HepG2 (cell line): ENCODE results near the gene CLIC1. TPM values are rescaled to one million over a fixed set of nuclear protein-coding genes. Genes with fewer than 3 reads are reported as not detected.

Experiments used
- AHR ChIP-seq: IDR thresholded peaks from 2 replicates; pipeline ENCODE4 v1.6.1; 2018; ENCODE audit warnings: missing genetic modification reagents, missing compliant biosample characterization
- CTCF ChIP-seq: sonication (generic); formaldehyde crosslinking; IDR thresholded peaks from 2 replicates; pipeline ENCODE4 v1.5.0; 2020; ENCODE audit warnings: mild to moderate bottlenecking, missing genetic modification reagents, moderate library complexity
- FIP1L1 ChIP-seq: fragments of 200-400 bp; formaldehyde crosslinking; IDR thresholded peaks from 2 replicates; pipeline ENCODE4 v1.6.1; 2018; ENCODE audit warnings: low read depth, mild to moderate bottlenecking, low read length, moderate library complexity, borderline replicate concordance; ENCODE audit not compliant: insufficient read depth
- HES4 ChIP-seq: sonication (generic); formaldehyde crosslinking; IDR thresholded peaks from 2 replicates; pipeline ENCODE4 v1.9.0; 2021; ENCODE audit warnings: mild to moderate bottlenecking, missing genetic modification reagents, borderline replicate concordance
- HMGA1 ChIP-seq: sonication (generic); formaldehyde crosslinking; conservative IDR thresholded peaks from 2 replicates; pipeline ENCODE4 v1.4.0; 2020; ENCODE audit warnings: missing genetic modification reagents
- HNRNPL ChIP-seq: fragments of 200-400 bp; formaldehyde crosslinking; IDR thresholded peaks from 2 replicates; pipeline ENCODE4 v1.6.1; 2017; ENCODE audit warnings: mild to moderate bottlenecking, low read depth, low read length
- HOXA9 ChIP-seq: sonication (generic); formaldehyde crosslinking; IDR thresholded peaks from 2 replicates; pipeline ENCODE4 v1.8.1; 2022; ENCODE audit warnings: missing genetic modification reagents, mild to moderate bottlenecking, moderate library complexity, borderline replicate concordance
- KDM2A ChIP-seq: sonication (generic); formaldehyde crosslinking; IDR thresholded peaks from 2 replicates; pipeline ENCODE4 v1.4.0; 2020; ENCODE audit warnings: low read depth, missing genetic modification reagents, borderline replicate concordance
- NFKBIZ ChIP-seq: IDR thresholded peaks from 2 replicates; pipeline ENCODE4 v1.6.1; 2018; ENCODE audit warnings: missing genetic modification reagents, missing compliant biosample characterization
- NR2F2 ChIP-seq: IDR thresholded peaks from 2 replicates; pipeline ENCODE4 v1.6.1; 2012; ENCODE audit warnings: low read depth, inconsistent platforms, borderline replicate concordance
- RAD21 ChIP-seq: fragments of 450-650 bp; formaldehyde crosslinking; IDR thresholded peaks from 2 replicates; pipeline ENCODE4 v1.5.0; 2020; ENCODE audit warnings: mild to moderate bottlenecking
- SAP130 ChIP-seq: IDR thresholded peaks from 2 replicates; pipeline ENCODE4 v1.6.1; 2016; ENCODE audit warnings: low read depth
- SRSF9 ChIP-seq: fragments of 200-400 bp; formaldehyde crosslinking; IDR thresholded peaks from 2 replicates; pipeline ENCODE4 v1.6.1; 2018; ENCODE audit warnings: borderline replicate concordance, mild to moderate bottlenecking, low read depth, low read length; ENCODE audit not compliant: insufficient read depth, poor library complexity, severe bottlenecking
- ZBTB33 ChIP-seq: sonication (generic); formaldehyde crosslinking; IDR thresholded peaks from 2 replicates; pipeline ENCODE4 v1.4.0; 2020; ENCODE audit warnings: missing genetic modification reagents
- ZMAT3 ChIP-seq: sonication (generic); formaldehyde crosslinking; conservative IDR thresholded peaks from 2 replicates; pipeline ENCODE4 v1.7.0; 2021; ENCODE audit warnings: missing genetic modification reagents
- ZNF235 ChIP-seq: sonication (generic); formaldehyde crosslinking; IDR thresholded peaks from 2 replicates; pipeline ENCODE4 v1.8.1; 2023; ENCODE audit warnings: mild to moderate bottlenecking, missing genetic modification reagents, borderline replicate concordance
- ZNF564 ChIP-seq: sonication (generic); formaldehyde crosslinking; IDR thresholded peaks from 2 replicates; pipeline ENCODE4 v1.8.1; 2023; ENCODE audit warnings: mild to moderate bottlenecking, missing genetic modification reagents
- ZNF615 ChIP-seq: sonication (generic); formaldehyde crosslinking; IDR thresholded peaks from 2 replicates; pipeline ENCODE4 v1.5.0; 2020; ENCODE audit warnings: mild to moderate bottlenecking, missing genetic modification reagents, borderline replicate concordance
- ZNF710 ChIP-seq: sonication (generic); formaldehyde crosslinking; IDR thresholded peaks from 2 replicates; pipeline ENCODE4 v1.5.0; 2020; ENCODE audit warnings: mild to moderate bottlenecking, missing genetic modification reagents, borderline replicate concordance
- ZNF777 ChIP-seq: sonication (generic); formaldehyde crosslinking; IDR thresholded peaks from 2 replicates; pipeline ENCODE4 v1.4.0; 2020; ENCODE audit warnings: missing genetic modification reagents
- ZNF790 ChIP-seq: sonication (generic); formaldehyde crosslinking; IDR thresholded peaks from 2 replicates; pipeline ENCODE4 v1.8.0; 2022; ENCODE audit warnings: missing genetic modification reagents, mild to moderate bottlenecking, borderline replicate concordance
- polyA plus RNA-seq, 8 experiments: library from polyadenylated mRNA; depleted of rRNA in 3 of 8; stranded (reverse) in 7 of 8; unstranded in 1 of 8; fragments of >200 nt; fragmentation: Illumina TruSeq in 4 of 8; extraction: Trizol in 4 of 8; gene quantifications; 2 replicates each; pipeline versions ENCODE4 v1.2.1 to v1.2.3, GENCODE V29; 2011 to 2016; ENCODE audit warnings: low read depth in 4 of 8, missing spikeins in 1 of 8, mixed read lengths in 1 of 8; ENCODE audit not compliant: insufficient read depth in 1 of 8
- total RNA-seq, 5 experiments: library from RNA; depleted of rRNA; stranded (reverse); fragments of >200 nt; fragmentation: Illumina TruSeq; extraction: Trizol; gene quantifications; 2 replicates each; pipeline ENCODE4 v1.2.3, GENCODE V29; 2016; ENCODE audit warnings: low read depth in 1 of 5
- TF ChIP-seq, protein P1 (sequence below): IDR thresholded peaks from 2 replicates; pipeline ENCODE4 v1.6.1; 2016; ENCODE audit warnings: low read depth, borderline replicate concordance
- TF ChIP-seq, protein P2 (sequence below): sonication (generic); formaldehyde crosslinking; conservative IDR thresholded peaks from 2 replicates; pipeline ENCODE4 v1.4.0; 2020; ENCODE audit warnings: missing genetic modification reagents

CLIC1 gene
- total and polyA plus RNA-seq, 2 of the 13 experiments (the other 11 are each of a cell fraction or from before 2014, with no cell fraction given) = 602 to 891 TPM

GRCh38 chr6:31729979-31730630 lies 6.2 kb downstream of the CLIC1 start (continued):
- TF ChIP-seq ZBTB33 (CRISPR knock-in tag) (peak; percentile 93), NR2F2 (no peak), ZNF615 (no peak), KDM2A (CRISPR knock-in tag) (peak; percentile 95), AHR (CRISPR knock-in tag) (no peak), HMGA1 (no peak), SRSF9 (no peak), NFKBIZ (CRISPR knock-in tag) (peak; percentile 55; the same call in 1 of the 2 replicates), HOXA9 (peak; percentile 71; the same call in 1 of the 2 replicates), HNRNPL (peak; percentile 88; the same call in 1 of the 2 replicates), FIP1L1 (peak; percentile 99; the same call in 1 of the 2 replicates), RAD21 (CRISPR knock-in tag) (peak; percentile 20; the same call in 1 of the 2 replicates), ZNF235 (CRISPR knock-in tag) (no peak), ZMAT3 (CRISPR knock-in tag) (no peak; the same call in 1 of the 2 replicates), SAP130 (CRISPR knock-in tag) (peak; percentile 4; the same call in 1 of the 2 replicates), ZNF790 (no peak), ZNF564 (CRISPR knock-in tag) (peak; percentile 92), HES4 (CRISPR knock-in tag) (no peak), ZNF777 (CRISPR knock-in tag) (0 out of 2 replicates have a peak, but pooled peaks have one; percentile 27), CTCF (CRISPR knock-in tag) (peak; percentile 23; the same call in 1 of the 2 replicates), ZNF710 (CRISPR knock-in tag) (no peak)
- TF ChIP-seq, protein P1, sequence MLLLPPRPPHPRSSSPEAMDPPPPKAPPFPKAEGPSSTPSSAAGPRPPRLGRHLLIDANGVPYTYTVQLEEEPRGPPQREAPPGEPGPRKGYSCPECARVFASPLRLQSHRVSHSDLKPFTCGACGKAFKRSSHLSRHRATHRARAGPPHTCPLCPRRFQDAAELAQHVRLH = no peak
- TF ChIP-seq, protein P2, sequence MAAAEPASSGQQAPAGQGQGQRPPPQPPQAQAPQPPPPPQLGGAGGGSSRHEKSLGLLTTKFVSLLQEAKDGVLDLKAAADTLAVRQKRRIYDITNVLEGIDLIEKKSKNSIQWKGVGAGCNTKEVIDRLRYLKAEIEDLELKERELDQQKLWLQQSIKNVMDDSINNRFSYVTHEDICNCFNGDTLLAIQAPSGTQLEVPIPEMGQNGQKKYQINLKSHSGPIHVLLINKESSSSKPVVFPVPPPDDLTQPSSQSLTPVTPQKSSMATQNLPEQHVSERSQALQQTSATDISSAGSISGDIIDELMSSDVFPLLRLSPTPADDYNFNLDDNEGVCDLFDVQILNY (CRISPR knock-in tag) = no peak
